IPS DF 19.7 (cell line): Measurements from ENCODE around the gene ZDHHC13.
"Not testable (repeated sequence)": the region's sequence is repeated elsewhere in the genome, so short reads cannot be mapped to it uniquely, and the experiment has no call there.

Experiments
- DNase-seq: peaks from one replicate; pipeline ENCODE4 v3.0.0-alpha.2; 2013; ENCODE audit warnings: low read depth, low spot score

The ZDHHC13 gene

GRCh38 chr11:19100885-19101284 lies 16.1 kb upstream of the ZDHHC13 start:
- no peak for DNase-seq

- no peak for DNase-seq
These were observed 15.0 kb upstream of the ZDHHC13 start for GRCh38 chr11:19101796-19102520.

GRCh38 chr11:19102521-19102900 lies 14.5 kb upstream of the ZDHHC13 start:
- no peak for DNase-seq

GRCh38 chr11:19105011-19105410 lies 12.0 kb upstream of the ZDHHC13 start:
- DNase-seq, result no peak

- no peak for DNase-seq
These were observed 9.8 kb upstream of the ZDHHC13 start for GRCh38 chr11:19107125-19107524.

- no peak for DNase-seq
These were observed 6.7 kb upstream of the ZDHHC13 start for GRCh38 chr11:19110295-19110694.

- no peak for DNase-seq
These were observed 5.2 kb upstream of the ZDHHC13 start for GRCh38 chr11:19111809-19112208.

- DNase-seq, result no peak
These were observed 545 bp upstream of the ZDHHC13 start for GRCh38 chr11:19116276-19116970.

GRCh38 chr11:19117760-19118097 lies 761 bp downstream of the ZDHHC13 start:
- no peak for DNase-seq

- DNase-seq, result no peak
These were observed 4.7 kb downstream of the ZDHHC13 start for GRCh38 chr11:19121646-19122045.

GRCh38 chr11:19122960-19123615 lies 6.1 kb downstream of the ZDHHC13 start:
- DNase-seq, result no peak

- not testable (repeated sequence) for DNase-seq
These were observed 9.8 kb downstream of the ZDHHC13 start for GRCh38 chr11:19126562-19127325.

GRCh38 chr11:19134004-19134403 lies 17.0 kb downstream of the ZDHHC13 start:
- DNase-seq, result no peak

GRCh38 chr11:19136884-19137283 lies 19.9 kb downstream of the ZDHHC13 start:
- not testable (repeated sequence) for DNase-seq

GRCh38 chr11:19145319-19145718 lies 28.4 kb downstream of the ZDHHC13 start:
- no peak for DNase-seq

- no peak for DNase-seq
These were observed 39.9 kb downstream of the ZDHHC13 start for GRCh38 chr11:19156892-19157291.

GRCh38 chr11:19160847-19161246 lies 43.9 kb downstream of the ZDHHC13 start:
- no peak for DNase-seq

- no peak for DNase-seq
These were observed 44.7 kb downstream of the ZDHHC13 start for GRCh38 chr11:19161651-19162050.

- no peak for DNase-seq
These were observed 46.1 kb downstream of the ZDHHC13 start for GRCh38 chr11:19162951-19163505.

GRCh38 chr11:19163617-19164016 lies 46.6 kb downstream of the ZDHHC13 start:
- DNase-seq, result no peak

- no peak for DNase-seq
These were observed 47.4 kb downstream of the ZDHHC13 start for GRCh38 chr11:19164230-19164855.
